HG03558 (cell line): Measurements from ENCODE around the gene PCARE.
"Not testable (repeated sequence)": the region's sequence is repeated elsewhere in the genome, so short reads cannot be mapped to it uniquely, and the experiment has no call there.

ENCODE experiments used
- ATAC-seq: cut with Tn5 transposase; IDR thresholded peaks from one replicate; pipeline ENCODE4 v1.9.1; 2021; ENCODE audit warnings: moderate number of reproducible peaks; ENCODE audit not compliant: unreplicated experiment; ENCODE audit errors: extremely low read depth

The PCARE gene

GRCh38 chr2:29100564-29100963 lies 26.2 kb upstream of the PCARE start:
- ATAC-seq, result no peak

GRCh38 chr2:29097569-29097968 lies 23.2 kb upstream of the PCARE start:
- ATAC-seq, result no peak

- no peak for ATAC-seq
These were observed 22.6 kb upstream of the PCARE start for GRCh38 chr2:29096969-29097368.

GRCh38 chr2:29090311-29090710 lies 16.0 kb upstream of the PCARE start:
- ATAC-seq, result not testable (repeated sequence)

DNA sequence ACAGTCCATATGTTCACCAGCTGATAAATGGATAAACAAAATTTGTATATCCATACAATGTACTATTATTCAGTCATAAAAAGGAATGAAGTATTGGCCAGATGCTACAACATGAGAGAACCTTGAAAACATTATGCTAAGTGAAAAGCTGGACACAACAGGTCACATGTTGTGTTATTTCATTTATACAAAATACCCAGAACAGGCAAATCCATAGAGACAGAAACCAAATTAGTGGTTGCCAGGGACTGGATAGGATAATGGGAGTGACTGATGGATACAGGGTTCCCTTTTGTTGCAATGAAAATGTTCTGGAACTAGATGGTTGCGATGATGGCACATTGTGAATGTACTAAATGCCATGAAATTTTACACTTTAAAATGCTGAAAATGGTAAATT lies 10.2 kb upstream of the PCARE start:
- ATAC-seq, result no peak

GRCh38 chr2:29082804-29083495 lies 8.6 kb upstream of the PCARE start:
- no peak for ATAC-seq

DNA sequence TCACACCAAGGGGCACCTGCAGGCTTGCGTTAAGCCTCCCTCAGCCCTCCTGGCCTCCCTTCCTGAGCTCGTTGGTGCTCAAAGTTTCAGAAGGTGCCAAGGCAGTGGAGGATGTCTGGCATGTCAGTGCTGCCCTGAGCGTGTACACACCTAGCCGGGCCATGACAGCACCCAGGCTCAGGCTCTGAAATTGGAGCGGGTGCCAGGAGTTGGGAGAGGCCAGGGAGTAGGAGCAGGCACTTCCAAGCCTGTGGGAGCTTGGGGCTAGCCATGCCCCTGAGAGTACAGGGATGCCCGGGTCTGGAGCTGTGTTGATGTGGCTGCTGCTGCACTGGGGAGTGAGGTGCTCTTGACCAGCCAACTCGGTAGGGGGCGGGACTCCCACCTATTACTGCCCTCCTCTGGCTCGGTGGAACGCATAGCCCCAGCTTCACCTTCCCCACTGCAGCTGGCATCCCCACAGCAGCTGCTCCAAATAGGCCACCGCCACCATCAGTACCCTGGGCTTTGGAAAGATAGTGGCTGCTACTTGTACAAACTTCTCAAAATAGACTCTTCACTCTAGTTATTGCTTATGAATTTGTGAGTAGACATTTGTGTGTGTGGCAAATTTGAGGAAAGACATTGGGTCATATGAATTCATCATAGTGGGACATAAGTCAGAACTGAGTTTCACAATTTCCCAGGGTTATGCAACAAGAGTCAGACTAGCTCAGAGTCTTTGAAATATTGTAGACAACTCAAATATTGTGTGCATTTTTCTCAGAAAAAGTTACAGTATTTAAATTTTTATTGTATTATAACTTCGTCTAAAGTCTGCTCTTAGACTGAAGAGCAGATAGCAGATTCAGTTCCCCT lies 6.8 kb upstream of the PCARE start:
- ATAC-seq, result no peak

GRCh38 chr2:29079887-29080286 lies 5.6 kb upstream of the PCARE start:
- ATAC-seq, result no peak

- no peak for ATAC-seq
These were observed 1.8 kb upstream of the PCARE start for GRCh38 chr2:29075894-29076705.

DNA sequence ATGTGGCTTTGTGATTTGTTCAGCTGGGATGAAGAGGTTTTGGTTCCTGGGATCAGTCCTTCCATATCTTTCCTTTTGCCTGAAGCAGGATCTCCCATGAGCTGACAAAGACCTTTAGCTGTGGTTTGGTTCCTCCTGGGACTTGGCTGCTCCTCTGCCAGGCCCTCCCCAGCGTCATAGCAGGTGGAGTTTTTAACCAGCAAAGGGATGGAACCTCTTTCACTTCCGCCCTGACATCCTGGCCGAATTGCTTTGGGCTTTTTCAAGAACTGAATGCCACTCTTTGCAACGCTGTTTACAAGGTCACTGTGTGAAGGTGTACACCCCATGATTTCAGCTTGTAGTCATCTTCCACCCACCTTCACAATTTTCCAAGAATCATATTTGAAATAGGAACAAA lies 390 bp downstream of the PCARE start:
- ATAC-seq, result no peak

DNA sequence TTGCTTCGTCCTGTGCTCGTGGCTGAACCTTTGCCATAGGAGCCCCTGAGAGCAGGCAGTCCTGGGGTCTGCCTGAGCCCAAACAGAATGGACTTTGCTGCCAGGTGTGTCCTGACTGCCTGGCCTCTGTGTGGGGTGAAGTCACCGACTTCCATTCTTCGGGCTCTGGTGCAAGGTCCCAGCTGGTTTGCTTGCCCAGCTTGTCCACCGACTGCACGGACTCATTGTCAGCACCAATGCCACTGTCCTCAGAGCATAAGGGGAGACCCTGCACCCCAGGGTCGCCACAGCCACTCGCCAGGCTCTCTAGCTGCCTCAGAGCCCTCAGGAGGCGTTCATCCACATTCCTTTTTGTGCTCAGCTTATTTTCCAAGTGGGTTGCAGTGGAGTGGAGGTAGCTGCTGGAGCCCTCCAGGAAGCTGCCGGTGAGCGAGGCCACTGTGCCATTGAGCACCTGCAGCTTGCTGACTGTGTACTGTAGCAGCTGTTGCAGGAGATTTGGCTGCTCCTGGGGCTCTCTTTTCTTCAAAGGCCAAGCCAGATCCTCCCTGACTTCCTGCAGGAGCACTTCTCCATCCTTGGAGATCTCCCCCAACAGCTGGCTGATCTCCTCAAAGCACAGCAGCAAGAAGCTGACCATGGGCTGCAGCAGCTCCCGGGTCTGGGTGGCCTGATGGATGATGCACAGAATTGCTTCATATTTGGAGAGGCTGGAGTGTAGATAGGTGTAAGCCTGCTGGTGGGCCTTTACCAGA lies 1.2 kb downstream of the PCARE start:
- no peak for ATAC-seq

DNA sequence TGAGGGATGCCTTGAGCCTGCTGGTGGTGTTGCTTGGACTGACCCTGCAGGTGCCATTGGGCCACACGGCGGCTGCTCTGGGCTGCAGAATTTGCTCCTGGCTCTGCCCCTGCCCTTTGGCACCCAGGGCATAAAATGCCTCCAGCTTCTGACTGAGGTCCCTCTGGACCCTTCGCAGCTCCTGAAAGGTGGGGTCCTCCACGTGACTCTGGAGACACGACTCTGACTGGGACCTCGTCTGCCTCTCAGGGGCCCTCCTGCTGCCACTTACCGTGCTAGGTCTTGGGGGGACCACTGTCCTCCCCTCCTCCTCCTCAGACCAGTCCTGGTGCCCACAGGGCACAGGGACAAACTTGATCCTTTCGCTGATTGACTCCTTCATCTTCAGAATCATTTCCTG lies 2.1 kb downstream of the PCARE start:
- ATAC-seq, result no peak

DNA sequence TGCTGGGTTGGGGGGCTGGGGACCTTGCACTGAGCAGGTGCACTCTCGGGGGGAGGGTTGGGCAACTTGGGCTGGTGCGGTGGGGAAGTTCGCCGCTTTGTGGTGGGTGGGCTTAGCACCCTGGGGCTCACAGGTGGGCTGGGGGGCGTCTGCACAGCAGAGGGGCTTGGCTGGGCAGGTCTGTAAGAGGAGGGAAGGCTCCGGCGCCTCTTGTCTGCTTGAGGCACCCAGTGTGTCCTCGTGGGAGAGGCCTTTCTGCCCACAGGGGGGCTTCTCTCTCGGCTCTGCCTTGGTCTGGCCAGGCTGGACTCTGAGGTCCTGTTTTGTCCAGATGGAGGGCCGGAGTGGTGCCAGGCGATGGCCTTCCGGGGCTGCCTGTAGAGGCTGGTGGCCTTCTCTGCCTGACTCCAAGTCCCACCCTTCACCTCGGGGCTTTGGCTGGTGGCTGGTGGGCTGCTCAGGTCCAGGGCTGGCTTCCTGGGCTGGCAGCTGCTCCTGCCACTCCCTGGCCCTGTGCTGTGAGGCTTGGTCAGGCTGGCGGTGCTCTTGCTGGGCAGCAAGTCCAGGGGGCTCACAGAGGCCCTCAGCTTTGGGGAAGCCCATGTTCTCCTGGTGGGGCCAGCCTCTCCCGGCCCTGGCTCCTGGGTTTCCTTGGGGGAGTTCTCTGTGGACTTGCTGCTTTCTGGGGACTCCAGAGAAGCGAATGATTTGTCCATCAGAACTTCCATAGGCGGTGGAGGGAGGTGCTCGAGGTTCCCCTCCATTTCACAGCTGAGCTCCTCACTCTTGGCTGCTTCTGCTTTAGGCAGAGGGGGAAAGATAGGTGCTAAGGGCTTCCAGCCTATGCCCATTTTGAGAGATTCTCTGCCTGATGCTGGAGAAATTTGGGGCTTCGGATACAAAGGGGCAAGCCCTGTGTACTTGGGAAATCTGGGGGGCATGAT lies 3.0 kb downstream of the PCARE start:
- no peak for ATAC-seq

DNA sequence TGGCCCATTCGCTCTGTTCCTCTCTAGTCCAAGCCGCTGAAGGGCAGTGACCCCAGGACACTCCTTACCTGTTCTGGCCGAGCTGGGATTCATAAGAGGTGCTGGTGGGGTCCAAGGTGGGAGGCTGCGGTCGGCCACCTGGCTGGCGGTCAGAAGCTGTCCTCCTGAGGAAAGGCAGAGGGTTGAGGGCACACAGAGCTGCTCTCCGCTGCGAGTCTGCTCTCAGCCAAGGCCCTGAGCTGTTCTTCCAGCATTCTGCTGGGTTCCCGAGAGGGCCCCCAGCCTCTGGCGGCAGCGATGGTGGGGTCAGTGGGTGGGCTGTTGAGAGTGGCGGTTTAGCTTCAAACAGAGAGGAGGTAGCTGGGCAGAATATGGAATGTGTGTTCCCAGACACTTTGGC lies 3.8 kb downstream of the PCARE start:
- no peak for ATAC-seq

DNA sequence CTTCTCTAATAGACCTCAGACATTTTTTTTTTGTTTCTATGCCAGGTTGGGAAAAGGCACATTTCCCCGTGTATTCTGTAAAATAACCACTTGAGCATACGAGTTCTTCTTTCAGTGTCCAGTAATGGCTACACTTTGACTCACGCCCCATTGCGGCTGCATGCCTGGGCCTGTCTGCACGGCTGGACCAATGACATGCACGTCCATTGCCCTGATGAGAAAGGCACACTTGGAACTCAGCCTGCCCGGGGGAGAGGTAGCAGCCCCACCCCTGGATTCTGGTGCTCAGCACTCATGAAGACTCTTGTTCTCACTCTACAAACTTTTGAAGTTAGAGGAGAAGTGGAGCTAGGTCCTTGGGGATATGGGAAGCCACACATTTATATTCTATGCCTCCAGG lies 5.8 kb downstream of the PCARE start:
- ATAC-seq, result no peak

- ATAC-seq, result no peak
These were observed 7.2 kb downstream of the PCARE start for GRCh38 chr2:29066997-29067605.

DNA sequence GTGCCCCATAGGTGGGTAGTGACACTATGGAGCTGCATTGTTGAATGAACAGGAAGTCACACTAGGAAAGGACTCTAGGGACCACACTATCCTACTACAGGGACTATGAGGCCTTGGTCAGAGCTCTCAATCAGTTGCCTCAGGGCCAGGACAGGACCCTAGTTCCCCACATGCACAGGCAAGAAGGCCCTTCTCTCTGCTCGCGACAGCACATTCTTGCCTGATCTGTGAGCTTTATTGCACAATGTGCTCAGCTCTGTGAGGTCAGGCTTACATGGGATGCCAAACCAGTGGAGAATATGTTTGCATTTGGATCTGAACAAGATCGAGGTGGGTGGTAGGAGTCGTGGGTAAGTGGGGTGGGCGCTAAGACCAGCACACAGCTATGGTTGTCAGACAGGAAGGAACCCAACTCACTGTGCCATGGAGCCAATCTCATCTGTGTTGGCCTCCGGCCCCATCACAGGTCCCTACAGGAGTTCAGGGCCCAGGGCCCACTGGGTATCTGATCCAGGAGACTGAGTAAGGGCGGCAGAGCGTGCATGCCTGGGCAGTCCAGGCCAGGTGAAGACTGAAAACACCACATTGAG lies 8.0 kb downstream of the PCARE start:
- ATAC-seq, result no peak

DNA sequence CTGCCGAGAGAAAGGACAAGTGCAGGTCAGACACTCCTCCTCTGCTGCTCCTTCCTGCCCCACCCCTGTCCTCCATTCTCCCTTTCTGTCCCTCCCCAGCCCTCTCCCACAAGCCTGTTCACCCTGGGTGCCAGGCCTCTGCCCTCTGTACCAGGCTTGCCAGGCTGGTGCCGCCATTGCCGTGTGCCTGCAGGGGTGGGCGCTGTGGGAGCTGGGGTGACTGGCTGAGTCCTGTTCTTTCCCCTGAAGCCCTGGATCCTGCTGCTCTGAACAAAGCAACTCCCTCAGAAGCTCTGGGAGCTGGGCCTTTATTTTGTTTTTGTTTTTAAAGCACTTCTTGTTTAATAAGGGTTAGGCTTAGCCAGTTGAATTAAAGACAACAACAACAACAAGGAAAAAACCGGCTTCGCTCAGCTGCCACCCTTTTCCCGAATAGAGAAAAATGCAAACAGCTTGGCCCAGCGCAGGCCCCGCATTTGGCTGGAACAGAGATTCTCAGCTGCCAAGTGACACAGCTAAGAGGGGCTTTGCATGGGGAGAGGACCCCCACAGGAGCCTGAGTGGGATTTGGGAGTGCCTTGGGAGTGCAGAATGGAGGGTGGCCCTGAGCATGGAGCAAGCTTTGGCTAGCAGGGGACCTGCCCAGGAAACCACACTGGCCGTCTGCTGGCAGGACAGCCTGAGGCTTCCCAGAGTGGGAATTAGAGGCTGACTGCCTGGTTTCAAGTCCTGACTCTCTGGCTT lies 9.1 kb downstream of the PCARE start:
- ATAC-seq, result no peak
